ENCODE data around the gene AMACR. TPM values are rescaled to one million over a fixed set of nuclear protein-coding genes. Genes with fewer than 3 reads are reported as not detected.

The AMACR gene
- total RNA-seq, 1 donor from 2014 or later, result 30.7 TPM

DNA sequence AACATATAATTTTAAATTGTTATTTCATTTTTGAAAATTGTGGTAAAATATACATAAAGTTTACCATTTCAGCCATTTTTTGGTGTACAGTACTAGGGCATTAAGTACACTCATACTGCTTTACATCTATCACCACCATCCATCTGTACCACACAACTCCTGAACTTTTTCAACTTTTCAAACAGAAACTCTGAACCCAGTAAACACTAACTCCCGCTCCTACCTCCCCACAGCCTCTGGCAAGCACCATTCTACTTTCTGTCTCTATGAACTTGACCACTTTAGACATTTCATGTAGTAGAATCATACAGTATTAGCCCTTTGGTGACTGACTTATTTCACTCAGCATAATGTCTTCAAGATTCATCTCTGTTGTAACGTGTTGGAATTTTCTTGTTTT, 15.0 kb downstream of the AMACR start:
- Mint-ChIP-seq H3K27me3 (no peaks in the 10 kb centered on the region), H3K9me3 (no peaks in the 10 kb centered on the region), H3K36me3 (peaks cover 29% of the 10 kb centered on the region), H3K4me1 (ENCODE audit: unreplicated experiment) (peaks cover 19% of the 10 kb centered on the region), H3K27ac (no peak overlapping the region), H3K4me3 (no peak overlapping the region)
- no peak for DNase-seq (ENCODE audit: extremely low spot score, unreplicated experiment)
- TF ChIP-seq, protein P1, sequence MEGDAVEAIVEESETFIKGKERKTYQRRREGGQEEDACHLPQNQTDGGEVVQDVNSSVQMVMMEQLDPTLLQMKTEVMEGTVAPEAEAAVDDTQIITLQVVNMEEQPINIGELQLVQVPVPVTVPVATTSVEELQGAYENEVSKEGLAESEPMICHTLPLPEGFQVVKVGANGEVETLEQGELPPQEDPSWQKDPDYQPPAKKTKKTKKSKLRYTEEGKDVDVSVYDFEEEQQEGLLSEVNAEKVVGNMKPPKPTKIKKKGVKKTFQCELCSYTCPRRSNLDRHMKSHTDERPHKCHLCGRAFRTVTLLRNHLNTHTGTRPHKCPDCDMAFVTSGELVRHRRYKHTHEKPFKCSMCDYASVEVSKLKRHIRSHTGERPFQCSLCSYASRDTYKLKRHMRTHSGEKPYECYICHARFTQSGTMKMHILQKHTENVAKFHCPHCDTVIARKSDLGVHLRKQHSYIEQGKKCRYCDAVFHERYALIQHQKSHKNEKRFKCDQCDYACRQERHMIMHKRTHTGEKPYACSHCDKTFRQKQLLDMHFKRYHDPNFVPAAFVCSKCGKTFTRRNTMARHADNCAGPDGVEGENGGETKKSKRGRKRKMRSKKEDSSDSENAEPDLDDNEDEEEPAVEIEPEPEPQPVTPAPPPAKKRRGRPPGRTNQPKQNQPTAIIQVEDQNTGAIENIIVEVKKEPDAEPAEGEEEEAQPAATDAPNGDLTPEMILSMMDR (conservative IDR thresholded peaks at IDR 0.05), result no peak

GRCh38 chr5:33985447-33985846, 22.4 kb downstream of the AMACR start:
- H3K4me3 Mint-ChIP-seq, result no peak overlapping the region

GRCh38 chr5:33984671-33985124, 23.2 kb downstream of the AMACR start, which contains the start of gene SLC45A2:
SLC45A2 (minus strand) TSS chr5:33984693; CDS start chr5:33984583, 110 bp downstream.
- Mint-ChIP-seq H3K4me1 (ENCODE audit: unreplicated experiment) (no peaks in the 10 kb centered on the region), H3K27ac (no peak within 1 kb of the TSS), H3K4me3 (no peak within 1 kb of the TSS), H3K9me3 (no peaks in the 10 kb centered on the region), H3K27me3 (no peaks in the 10 kb centered on the region), H3K36me3 (peaks cover 19% of the 10 kb centered on the region)
- no peak for DNase-seq (ENCODE audit: extremely low spot score, unreplicated experiment)
- TF ChIP-seq, protein P1 (conservative IDR thresholded peaks at IDR 0.05), result no peak

More at GRCh38 chr5:33985447-33985846, 22.4 kb downstream of the AMACR start:
- DNase-seq (ENCODE audit: extremely low spot score, unreplicated experiment), result no peak
- Mint-ChIP-seq H3K9me3 (no peaks in the 10 kb centered on the region), H3K27me3 (no peaks in the 10 kb centered on the region), H3K36me3 (peaks cover 19% of the 10 kb centered on the region), H3K4me1 (ENCODE audit: unreplicated experiment) (no peaks in the 10 kb centered on the region), H3K27ac (no peak overlapping the region)
- TF ChIP-seq, protein P1 (conservative IDR thresholded peaks at IDR 0.05), result no peak

DNA sequence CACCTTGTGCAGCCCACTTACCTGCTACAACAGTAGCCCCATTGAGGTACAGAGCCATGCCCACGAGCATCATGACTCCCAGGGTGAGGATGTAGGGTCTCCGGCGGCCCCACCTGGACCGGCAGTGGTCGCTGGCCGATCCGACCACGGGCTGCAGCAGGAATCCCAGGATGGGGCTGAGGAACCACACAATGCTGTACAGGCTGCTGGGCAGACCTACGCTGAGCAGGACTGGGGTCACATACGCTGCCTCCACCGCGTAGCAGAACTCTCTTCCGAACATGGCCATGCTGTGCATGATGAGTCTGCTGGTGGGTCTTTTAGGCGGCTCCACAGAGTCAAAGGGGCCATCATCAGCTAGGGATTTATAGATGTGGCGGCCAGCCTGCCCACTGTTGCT, 23.7 kb downstream of the AMACR start:
- Mint-ChIP-seq H3K4me1 (ENCODE audit: unreplicated experiment) (no peaks in the 10 kb centered on the region), H3K4me3 (no peak overlapping the region), H3K9me3 (no peaks in the 10 kb centered on the region), H3K27ac (no peak overlapping the region), H3K27me3 (no peaks in the 10 kb centered on the region), H3K36me3 (peaks cover 16% of the 10 kb centered on the region)
- DNase-seq (ENCODE audit: extremely low spot score, unreplicated experiment), result no peak
- TF ChIP-seq, protein P1 (conservative IDR thresholded peaks at IDR 0.05), result no peak

DNA sequence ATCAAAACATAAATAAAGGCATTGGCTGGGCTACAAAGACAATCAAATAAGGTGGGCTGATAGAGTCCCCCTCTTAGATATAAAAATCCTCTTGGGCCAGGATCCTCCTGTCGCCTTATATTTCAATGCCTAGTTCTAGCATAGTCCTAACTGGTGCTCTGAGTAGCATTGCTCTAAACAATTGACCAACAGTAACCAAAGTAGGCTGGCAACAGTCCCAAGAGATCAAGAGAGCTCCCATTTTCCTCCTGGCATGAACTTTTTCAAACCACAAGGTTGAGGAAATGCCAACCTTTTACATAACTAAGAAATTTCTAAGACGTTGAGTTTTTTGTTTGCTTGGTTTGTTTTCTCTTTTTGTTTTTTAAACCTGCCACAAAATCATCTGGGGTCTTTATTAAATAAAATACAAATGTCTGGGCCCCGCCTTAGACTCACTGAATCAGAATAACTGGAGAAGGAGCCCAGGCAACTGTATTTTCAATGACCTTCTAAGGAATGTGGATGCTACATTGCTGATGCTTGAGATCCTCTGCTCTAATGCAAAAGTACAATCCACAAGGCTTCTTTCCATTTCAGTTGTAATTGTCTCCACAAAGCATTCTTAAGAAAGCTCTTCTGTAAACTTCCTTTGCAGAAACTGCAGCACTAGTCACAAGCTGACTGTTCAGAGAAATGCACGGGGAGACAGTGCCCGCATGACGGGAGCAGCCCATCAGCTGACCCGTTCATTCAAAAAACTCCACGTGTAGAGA, 26.3 kb downstream of the AMACR start:
- H3K4me3 Mint-ChIP-seq, result no peak overlapping the region
- no peak overlapping the region for H3K27ac Mint-ChIP-seq
- no peaks in the 10 kb centered on the region for H3K27me3 Mint-ChIP-seq
- no peaks in the 10 kb centered on the region for H3K36me3 Mint-ChIP-seq
- no peaks in the 10 kb centered on the region for H3K4me1 Mint-ChIP-seq (ENCODE audit: unreplicated experiment)
- TF ChIP-seq, protein P1 (conservative IDR thresholded peaks at IDR 0.05), result no peak
- no peak for DNase-seq (ENCODE audit: extremely low spot score, unreplicated experiment)
- H3K9me3 Mint-ChIP-seq, result no peaks in the 10 kb centered on the region

All from type B pancreatic cell (in vitro differentiated cells).